Sigmoid colon (tissue), 7 donors: ENCODE results near the gene TANGO6. TPM values are rescaled to one million over a fixed set of nuclear protein-coding genes. Genes with fewer than 3 reads are reported as not detected.
A peak's percentile ranks its signal among the peaks of the same experiment; 100 is the strongest.

Experiments used
- DNase-seq: peaks from one replicate; pipeline ENCODE4 v3.0.0-alpha.2; 2019
- H3K27ac ChIP-seq, 4 donors: fragments of 200-600 bp; sonication (generic); one replicate each; pipeline ENCODE4 v1.5.1; 2016 to 2019; ENCODE audit warnings: mild to moderate bottlenecking in 1 of 4
- H3K27me3 ChIP-seq, 3 donors: fragments of 200-600 bp; sonication (generic); one replicate each; pipeline ENCODE4 v1.5.1; 2019; ENCODE audit warnings: mild to moderate bottlenecking in 1 of 3
- H3K36me3 ChIP-seq, 4 donors: fragments of 200-600 bp; sonication (generic); one replicate each; pipeline ENCODE4 v1.5.1; 2016 to 2019
- H3K4me1 ChIP-seq, 4 donors: fragments of 200-600 bp; sonication (generic); one replicate each; pipeline ENCODE4 v1.5.1; 2017 to 2019
- H3K4me3 ChIP-seq, 4 donors: fragments of 200-600 bp; sonication (generic); one replicate each; pipeline ENCODE4 v1.5.1; 2017 to 2019; ENCODE audit warnings: mild to moderate bottlenecking in 2 of 4, moderate library complexity in 1 of 4
- H3K9me3 ChIP-seq, 4 donors: fragments of 200-600 bp in 3 of 4; sonication (generic) in 3 of 4; one replicate each; pipeline versions ENCODE4 v1.5.1 to v1.6.1; 2013 to 2019
- EP300 ChIP-seq, 4 donors: sonication (generic); formaldehyde crosslinking; IDR thresholded peaks; one replicate each; pipeline ENCODE4 v1.6.1; 2017; ENCODE audit warnings: antibody characterized with exemption in 4 of 4
- POLR2A ChIP-seq, 2 donors: fragments of 450-650 bp; IDR thresholded peaks; one replicate each; pipeline ENCODE4 v1.6.1; 2016; ENCODE audit warnings: antibody characterized with exemption in 2 of 2, mild to moderate bottlenecking in 2 of 2, moderate library complexity in 2 of 2
- POLR2AphosphoS5 ChIP-seq, 4 donors: sonication (generic); formaldehyde crosslinking; IDR thresholded peaks; one replicate each; pipeline ENCODE4 v1.6.1; 2017; ENCODE audit warnings: antibody characterized with exemption in 4 of 4
- WGBS, 2 donors: extraction: QIAGEN DNeasy Blood & Tissue Kit; methylation state at CpG; one replicate each; pipeline ENCODE4 v1.1.7; 2013; 5-methylcytosine and 5-hydroxymethylcytosine counted together
- intact Hi-C: fragments of 100-400 bp; cut with DNase I; formaldehyde crosslinking; loops from one replicate; pipeline ENCODE4 v1.15.1; 2023
- polyA plus RNA-seq, 3 donors: library from polyadenylated mRNA; stranded (reverse); fragments of 200-250 nt; gene quantifications; one replicate each; pipeline ENCODE4 v1.2.3, GENCODE V29; 2013
- total RNA-seq, 4 donors: library from RNA; depleted of rRNA; stranded (reverse); fragments of >200 nt; gene quantifications; one replicate each; pipeline ENCODE4 v1.1.0, GENCODE V29; 2016
- TF ChIP-seq, protein P1 (sequence below), 4 experiments: fragments of 450-650 bp in 3 of 4; fragments of 200-600 bp in 1 of 4; IDR thresholded peaks; one replicate each; pipeline ENCODE4 v1.5.1; 2016 to 2019; ENCODE audit warnings: antibody characterized with exemption in 4 of 4, mild to moderate bottlenecking in 3 of 4, moderate library complexity in 2 of 4
- donor health status: healthy with polysubstance abuse.
- donor health status: Bipolar disorder and iron deficiency.
- donor health status: healthy.

Gene TANGO6
- total RNA-seq: 10 to 100 TPM; 16.0 to 23.5 (median 20.0) TPM
- 1 to 10 TPM in 2 of 3 donors, under 1 TPM in 1; 0.92 to 6.3 (median 3.0) TPM for polyA plus RNA-seq

GRCh38 chr16:68843482-68844210 is at the start of gene TANGO6:
TANGO6 (plus strand) TSS chr16:68843531; CDS start chr16:68843618, 87 bp downstream.
- TF ChIP-seq, protein P1, sequence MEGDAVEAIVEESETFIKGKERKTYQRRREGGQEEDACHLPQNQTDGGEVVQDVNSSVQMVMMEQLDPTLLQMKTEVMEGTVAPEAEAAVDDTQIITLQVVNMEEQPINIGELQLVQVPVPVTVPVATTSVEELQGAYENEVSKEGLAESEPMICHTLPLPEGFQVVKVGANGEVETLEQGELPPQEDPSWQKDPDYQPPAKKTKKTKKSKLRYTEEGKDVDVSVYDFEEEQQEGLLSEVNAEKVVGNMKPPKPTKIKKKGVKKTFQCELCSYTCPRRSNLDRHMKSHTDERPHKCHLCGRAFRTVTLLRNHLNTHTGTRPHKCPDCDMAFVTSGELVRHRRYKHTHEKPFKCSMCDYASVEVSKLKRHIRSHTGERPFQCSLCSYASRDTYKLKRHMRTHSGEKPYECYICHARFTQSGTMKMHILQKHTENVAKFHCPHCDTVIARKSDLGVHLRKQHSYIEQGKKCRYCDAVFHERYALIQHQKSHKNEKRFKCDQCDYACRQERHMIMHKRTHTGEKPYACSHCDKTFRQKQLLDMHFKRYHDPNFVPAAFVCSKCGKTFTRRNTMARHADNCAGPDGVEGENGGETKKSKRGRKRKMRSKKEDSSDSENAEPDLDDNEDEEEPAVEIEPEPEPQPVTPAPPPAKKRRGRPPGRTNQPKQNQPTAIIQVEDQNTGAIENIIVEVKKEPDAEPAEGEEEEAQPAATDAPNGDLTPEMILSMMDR (IDR thresholded peaks at IDR 0.05): no peak
- TF ChIP-seq POLR2AphosphoS5 (IDR thresholded peaks at IDR 0.05) (peak; percentile 30 to 90 (median 84)), POLR2A (IDR thresholded peaks at IDR 0.05) (peak in 1 of 2 donors; percentile 22)
- Histone ChIP-seq H3K4me3 (peak within 1 kb of the TSS; percentile 73 to 93 (median 90)), H3K36me3 (no peaks in the 10 kb centered on the region), H3K9me3 (no peaks in the 10 kb centered on the region), H3K4me1 (peaks cover 0 to 35% (median 23%) of the 10 kb centered on the region in 4 donors), H3K27me3 (no peaks in the 10 kb centered on the region), H3K27ac (peak within 1 kb of the TSS; percentile 84 to 94 (median 90))
- intact Hi-C loops: loop anchor here (5.0 to 10.0 kb wide), 2 partner anchors 139 to 316 kb away; no protein-coding TSS in a partner anchor
- 0 to 1% methylated on average over 55 of the region's 55 CpGs for WGBS, 2 donors
- peak; percentile 91 for DNase-seq

- DNase-seq: no peak
- intact Hi-C loops: no loop called here
- Histone ChIP-seq H3K27me3 (no peaks in the 10 kb centered on the region), H3K27ac (no peak overlapping the region), H3K9me3 (no peaks in the 10 kb centered on the region), H3K4me1 (peaks cover 0 to 5% (median 0%) of the 10 kb centered on the region in 4 donors), H3K36me3 (no peaks in the 10 kb centered on the region), H3K4me3 (no peak overlapping the region)
- TF ChIP-seq EP300 (IDR thresholded peaks at IDR 0.05) (no peak), POLR2AphosphoS5 (IDR thresholded peaks at IDR 0.05) (no peak), POLR2A (IDR thresholded peaks at IDR 0.05) (no peak)
- TF ChIP-seq, protein P1 (IDR thresholded peaks at IDR 0.05): no peak
- 88% methylated on average over 2 of the region's 2 CpGs for whole genome bisulfite sequencing, 2 donors
Observed at GRCh38 chr16:68798398-68798797, 44.9 kb upstream of the TANGO6 start.

DNA sequence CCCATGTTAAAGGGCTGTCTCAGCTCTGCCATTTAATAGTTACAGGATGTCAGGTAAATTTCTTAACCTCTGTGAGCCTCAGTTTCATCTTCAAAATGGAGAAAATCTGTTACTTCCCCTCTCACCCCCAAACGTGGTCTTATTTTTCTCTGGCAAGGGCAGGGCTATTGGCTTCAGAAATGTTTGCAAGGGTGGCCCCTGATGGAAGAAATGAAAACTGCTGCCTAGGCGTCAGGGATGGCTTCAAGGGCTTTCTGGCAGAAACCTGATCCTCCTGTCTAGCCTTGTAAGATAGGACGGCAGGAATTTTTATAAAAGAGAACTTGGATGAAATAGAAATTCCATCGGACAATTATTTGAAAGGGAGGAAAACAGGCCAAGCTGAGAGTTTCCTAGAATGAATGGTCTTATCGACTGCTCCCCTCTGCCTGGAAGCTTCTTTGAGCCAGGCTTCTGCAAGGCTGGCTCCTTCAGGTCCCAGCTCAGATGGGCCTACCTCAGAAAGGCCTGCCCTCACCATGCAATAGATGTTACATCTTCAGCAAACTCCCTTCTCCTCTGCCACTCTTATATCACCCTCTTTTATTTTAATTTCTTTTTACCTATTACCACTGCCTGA is 43.0 kb upstream of the TANGO6 start:
- WGBS, 2 donors: 19% methylated on average over 5 of the region's 5 CpGs
- peak in 1 of 4 donors; percentile 14 for TF ChIP-seq POLR2AphosphoS5 (IDR thresholded peaks at IDR 0.05)
- TF ChIP-seq, protein P1 (IDR thresholded peaks at IDR 0.05): peak; percentile 22 to 67 (median 56)
- TF ChIP-seq POLR2A (IDR thresholded peaks at IDR 0.05): no peak
- TF ChIP-seq EP300 (IDR thresholded peaks at IDR 0.05): no peak
- DNase-seq: peak; percentile 71
- H3K4me3 ChIP-seq: no peak overlapping the region
- no peaks in the 10 kb centered on the region for H3K36me3 ChIP-seq
- H3K4me1 ChIP-seq: peaks cover 0 to 5% (median 0%) of the 10 kb centered on the region in 4 donors
- intact Hi-C loops: loop anchor here (1.0 to 5.0 kb wide), 2 partner anchors 96 to 273 kb away; no protein-coding TSS in a partner anchor
- H3K27ac ChIP-seq: no peak overlapping the region
- no peaks in the 10 kb centered on the region for H3K9me3 ChIP-seq
- no peaks in the 10 kb centered on the region for H3K27me3 ChIP-seq

- TF ChIP-seq POLR2A (IDR thresholded peaks at IDR 0.05) (no peak), POLR2AphosphoS5 (IDR thresholded peaks at IDR 0.05) (no peak), EP300 (IDR thresholded peaks at IDR 0.05) (no peak)
- TF ChIP-seq, protein P1 (IDR thresholded peaks at IDR 0.05): no peak
- no peak for DNase-seq
- 87 to 92% methylated on average over 7 of the region's 7 CpGs for WGBS, 2 donors
- Histone ChIP-seq H3K4me3 (no peak overlapping the region), H3K27me3 (no peaks in the 10 kb centered on the region), H3K4me1 (peaks cover 0 to 5% (median 0%) of the 10 kb centered on the region in 4 donors), H3K9me3 (no peaks in the 10 kb centered on the region), H3K27ac (no peak overlapping the region), H3K36me3 (no peaks in the 10 kb centered on the region)
- intact Hi-C loops: loop anchor here (5.0 kb wide), 1 partner anchor 275 kb away; no protein-coding TSS in a partner anchor
Observed at GRCh38 chr16:68802190-68802589, 41.1 kb upstream of the TANGO6 start.
